ENCODE results near the gene TAAR1. TPM values are rescaled to one million over a fixed set of nuclear protein-coding genes. Genes with fewer than 3 reads are reported as not detected.

The TAAR1 gene
- total RNA-seq, 1 experiment from 2014 or later, result not detected

DNA sequence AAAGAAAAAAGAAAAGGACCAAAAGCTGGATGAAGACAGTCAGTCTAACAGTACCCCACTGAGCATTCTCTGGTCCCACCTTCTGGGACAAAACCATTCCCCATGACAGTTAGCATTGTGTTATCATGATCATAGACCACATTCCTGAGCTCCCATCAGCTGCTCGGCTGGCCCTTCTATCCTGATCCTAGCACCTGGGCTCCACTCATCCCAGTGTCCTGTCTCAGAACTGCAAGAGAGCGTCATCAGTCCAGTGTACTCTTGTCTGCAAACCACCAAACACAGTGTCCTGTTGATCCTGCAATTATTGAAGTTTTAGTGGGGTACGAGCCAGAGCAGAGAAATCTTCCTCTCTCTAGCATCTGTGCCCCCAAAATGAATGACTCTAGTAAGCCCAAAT lies 16.0 kb upstream of the TAAR1 start:
- Mint-ChIP-seq H3K4me3 (ENCODE audit: unreplicated experiment) (no peak overlapping the region), H3K4me1 (ENCODE audit: insufficient read depth, unreplicated experiment) (peaks cover 2% of the 10 kb centered on the region), H3K9me3 (ENCODE audit: unreplicated experiment) (no peaks in the 10 kb centered on the region), H3K27me3 (ENCODE audit: insufficient read depth, unreplicated experiment) (no peaks in the 10 kb centered on the region), H3K36me3 (ENCODE audit: insufficient read depth, unreplicated experiment) (no peaks in the 10 kb centered on the region), H3K27ac (ENCODE audit: low read depth, unreplicated experiment) (no peak overlapping the region)
- POLR2A ChIA-PET, result interaction anchor here (0.6 to 0.7 kb wide), 2 partner anchors 9 to 563 kb away, joined by 3 read pairs; no protein-coding TSS in a partner anchor
- no peak for DNase-seq (ENCODE audit: unreplicated experiment)
- no TSS peak for BruUV-seq (replicated peaks)
- CTCF ChIA-PET, result interaction anchor here (0.6 to 2.6 kb wide), 9 partner anchors 41 to 395 kb away, joined by 3 to 9 read pairs (median 3); partner anchors contain the start of gene SLC18B1
- intact Hi-C loops (cut with micrococcal nuclease), result no loop called here
- no peak for TF ChIP-seq CTCF (IDR thresholded peaks at IDR 0.05; ENCODE audit: unreplicated experiment)

GRCh38 chr6:132673376-132674094 lies 14.6 kb upstream of the TAAR1 start:
- Mint-ChIP-seq H3K27me3 (ENCODE audit: insufficient read depth, unreplicated experiment) (no peaks in the 10 kb centered on the region), H3K9me3 (ENCODE audit: unreplicated experiment) (no peaks in the 10 kb centered on the region), H3K4me1 (ENCODE audit: insufficient read depth, unreplicated experiment) (peaks cover 7% of the 10 kb centered on the region), H3K4me3 (ENCODE audit: unreplicated experiment) (no peak overlapping the region), H3K27ac (ENCODE audit: low read depth, unreplicated experiment) (no peak overlapping the region), H3K36me3 (ENCODE audit: insufficient read depth, unreplicated experiment) (no peaks in the 10 kb centered on the region)
- TF ChIP-seq CTCF (IDR thresholded peaks at IDR 0.05; ENCODE audit: unreplicated experiment), result no peak
- no peak for DNase-seq (ENCODE audit: unreplicated experiment)
- POLR2A ChIA-PET, result interaction anchor here (0.9 to 1.0 kb wide), 2 partner anchors 121 to 125 kb away, joined by 3 read pairs; partner anchors contain the start of gene SLC18B1
- intact Hi-C loops (cut with micrococcal nuclease), result no loop called here
- CTCF ChIA-PET, result interaction anchor here (0.8 to 2.8 kb wide), 6 partner anchors 9 to 126 kb away, joined by 3 to 16 read pairs (median 5); no protein-coding TSS in a partner anchor
- BruUV-seq (replicated peaks), result no TSS peak

- Mint-ChIP-seq H3K4me3 (ENCODE audit: unreplicated experiment) (no peak overlapping the region), H3K4me1 (ENCODE audit: insufficient read depth, unreplicated experiment) (peaks cover 7% of the 10 kb centered on the region), H3K36me3 (ENCODE audit: insufficient read depth, unreplicated experiment) (no peaks in the 10 kb centered on the region), H3K27ac (ENCODE audit: low read depth, unreplicated experiment) (no peak overlapping the region), H3K27me3 (ENCODE audit: insufficient read depth, unreplicated experiment) (no peaks in the 10 kb centered on the region), H3K9me3 (ENCODE audit: unreplicated experiment) (no peaks in the 10 kb centered on the region)
- intact Hi-C loops (cut with micrococcal nuclease), result no loop called here
- BruUV-seq (replicated peaks), result no TSS peak
- no peak for DNase-seq (ENCODE audit: unreplicated experiment)
- TF ChIP-seq CTCF (IDR thresholded peaks at IDR 0.05; ENCODE audit: unreplicated experiment), result no peak
- CTCF ChIA-PET, result interaction anchor here (0.6 to 6.7 kb wide), 17 partner anchors 11 to 942 kb away, joined by 3 to 103 read pairs (median 7); partner anchors contain the start of genes SLC18B1 and VNN1
- POLR2A ChIA-PET, result interaction anchor here (0.8 to 2.1 kb wide), 3 partner anchors 127 to 143 kb away, joined by 3 to 12 read pairs (median 10); partner anchors contain the start of genes RPS12 and SLC18B1
Measured at GRCh38 chr6:132671295-132671694, 12.3 kb upstream of the TAAR1 start.

DNA sequence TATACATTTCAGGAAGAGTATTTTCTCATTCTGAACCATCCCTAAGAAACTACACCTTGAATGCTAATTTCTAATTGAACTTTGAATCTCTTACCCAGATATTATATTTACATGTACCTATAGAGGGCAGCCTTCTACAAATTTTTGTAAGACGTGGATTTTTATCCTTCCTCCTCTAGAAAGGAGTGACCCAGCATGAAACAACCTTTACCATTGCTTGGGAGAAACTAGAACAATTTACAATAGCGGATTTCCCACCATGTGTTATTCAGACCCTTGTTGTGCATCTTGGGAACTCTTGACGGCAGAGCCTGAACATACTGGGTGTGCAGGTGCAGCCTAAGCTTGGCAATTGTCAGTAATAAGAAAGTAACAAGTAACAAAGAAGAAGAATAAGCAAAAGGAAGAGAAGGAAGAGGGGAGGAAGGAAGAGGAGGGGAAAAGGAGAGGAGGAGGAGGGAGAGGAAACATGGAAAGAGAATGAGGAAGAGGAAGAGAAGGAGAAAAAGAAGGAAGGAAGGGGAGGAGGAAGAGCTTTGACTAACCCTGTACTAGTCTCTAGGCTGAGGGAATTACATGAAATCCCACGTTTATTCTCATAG lies 10.8 kb upstream of the TAAR1 start:
- Mint-ChIP-seq H3K4me3 (ENCODE audit: unreplicated experiment) (no peak overlapping the region), H3K27me3 (ENCODE audit: insufficient read depth, unreplicated experiment) (no peaks in the 10 kb centered on the region), H3K27ac (ENCODE audit: low read depth, unreplicated experiment) (no peak overlapping the region), H3K4me1 (ENCODE audit: insufficient read depth, unreplicated experiment) (peaks cover 7% of the 10 kb centered on the region), H3K9me3 (ENCODE audit: unreplicated experiment) (no peaks in the 10 kb centered on the region), H3K36me3 (ENCODE audit: insufficient read depth, unreplicated experiment) (no peaks in the 10 kb centered on the region)
- ChIA-PET CTCF (interaction anchor here (0.6 to 6.7 kb wide), 51 partner anchors 8 to 1285 kb away, joined by 3 to 103 read pairs (median 4); partner anchors contain the start of genes SLC18B1 and VNN1), POLR2A (interaction anchor here (0.7 to 2.1 kb wide), 10 partner anchors 15 to 146 kb away, joined by 3 to 12 read pairs (median 5); partner anchors contain the start of genes RPS12 and SLC18B1)
- intact Hi-C loops (cut with micrococcal nuclease), result loop anchor here (1.0 to 2.0 kb wide), 5 partner anchors 46 to 139 kb away; partner anchors contain the start of gene SLC18B1
- peak; percentile 54 for TF ChIP-seq CTCF (IDR thresholded peaks at IDR 0.05; ENCODE audit: unreplicated experiment)
- peak; percentile 51 for DNase-seq (ENCODE audit: unreplicated experiment)
- no TSS peak for BruUV-seq (replicated peaks)
